Lower leg skin (tissue), 4 donors: ENCODE measurements around the gene PEBP1. TPM values are rescaled to one million over a fixed set of nuclear protein-coding genes. Genes with fewer than 3 reads are reported as not detected.

Source experiments
- DNase-seq, 2 donors: peaks; one replicate each; pipeline ENCODE4 v3.0.0-alpha.2; 2019; ENCODE audit warnings: low spot score in 2 of 2
- H3K4me3 ChIP-seq: fragments of 200-600 bp; sonication (generic); 2 replicates; pipeline ENCODE4 v1.5.1; 2017; ENCODE audit warnings: mild to moderate bottlenecking, low read depth; ENCODE audit not compliant: poor library complexity, severe bottlenecking
- CTCF ChIP-seq, 3 donors: fragments of 450-650 bp; IDR thresholded peaks; one replicate each; pipeline ENCODE4 v1.5.1; 2016; ENCODE audit warnings: antibody characterized with exemption in 3 of 3, mild to moderate bottlenecking in 3 of 3, moderate library complexity in 2 of 3
- POLR2A ChIP-seq, 2 donors: fragments of 450-650 bp; IDR thresholded peaks; one replicate each; pipeline ENCODE4 v1.6.1; 2016 to 2017; ENCODE audit warnings: antibody characterized with exemption in 2 of 2, mild to moderate bottlenecking in 1 of 2, moderate library complexity in 1 of 2
- WGBS, 2 donors: methylation state at CpG; one replicate each; pipeline ENCODE4 v1.1.5; 2018; 5-methylcytosine and 5-hydroxymethylcytosine counted together
- intact Hi-C: fragments of 100-400 bp; cut with DNase I; formaldehyde crosslinking; loops from one replicate; pipeline ENCODE4 v1.15.0; 2023; ENCODE audit warnings: low total_unique reads
- total RNA-seq, 4 donors: library from RNA; depleted of rRNA; stranded (reverse); fragments of >200 nt; gene quantifications; one replicate each; pipeline ENCODE4 v1.1.0, GENCODE V29; 2016

The PEBP1 gene
- total RNA-seq, 4 donors from 2014 or later: 192 to 447 (median 328) TPM

GRCh38 chr12:118136559-118137003 lies 657 bp downstream of the PEBP1 start:
- DNase-seq: peak; percentile 53 to 90

GRCh38 chr12:118137148-118137678 lies 1.3 kb downstream of the PEBP1 start:
- H3K4me3 ChIP-seq: peak overlapping the region; percentile 96
- TF ChIP-seq POLR2A (IDR thresholded peaks at IDR 0.05): no peak
- no peak for TF ChIP-seq CTCF (IDR thresholded peaks at IDR 0.05)
- DNase-seq: peak in 1 of 2 donors; percentile 58
- WGBS, 2 donors: 68% methylated on average over 10 of the region's 10 CpGs
- intact Hi-C loops: no loop called here

More at GRCh38 chr12:118136559-118137003, 657 bp downstream of the PEBP1 start:
- WGBS, 2 donors: 0% methylated on average over 22 to 28 of the region's 29 CpGs
- peak overlapping the region; percentile 96 for H3K4me3 ChIP-seq
- TF ChIP-seq POLR2A (IDR thresholded peaks at IDR 0.05) (no peak), CTCF (IDR thresholded peaks at IDR 0.05) (no peak)
- intact Hi-C loops: no loop called here

- H3K4me3 ChIP-seq: no peak overlapping the region
- DNase-seq: no peak
- intact Hi-C loops: no loop called here
- WGBS, 2 donors: 99% methylated on average over 8 of the region's 8 CpGs
- TF ChIP-seq POLR2A (IDR thresholded peaks at IDR 0.05): no peak
These were observed 4.9 kb downstream of the PEBP1 start for GRCh38 chr12:118140825-118141224.

GRCh38 chr12:118144499-118144898 lies 8.6 kb downstream of the PEBP1 start:
- no peak for DNase-seq
- intact Hi-C loops: no loop called here
- WGBS, 2 donors: 93 to 94% methylated on average over 13 of the region's 13 CpGs
- TF ChIP-seq CTCF (IDR thresholded peaks at IDR 0.05) (no peak), POLR2A (IDR thresholded peaks at IDR 0.05) (no peak)
- no peak overlapping the region for H3K4me3 ChIP-seq

GRCh38 chr12:118145113-118145797 lies 9.3 kb downstream of the PEBP1 start:
- DNase-seq: no peak
- no peak for TF ChIP-seq POLR2A (IDR thresholded peaks at IDR 0.05)
- no peak for TF ChIP-seq CTCF (IDR thresholded peaks at IDR 0.05)
- H3K4me3 ChIP-seq: no peak overlapping the region
- WGBS, 2 donors: 83 to 86% methylated on average over 7 of the region's 7 CpGs
- intact Hi-C loops: no loop called here

- TF ChIP-seq POLR2A (IDR thresholded peaks at IDR 0.05) (no peak), CTCF (IDR thresholded peaks at IDR 0.05) (no peak)
- H3K4me3 ChIP-seq: no peak overlapping the region
- no peak for DNase-seq
- WGBS, 2 donors: 86 to 87% methylated on average over 9 of the region's 9 CpGs
- intact Hi-C loops: no loop called here
These were observed 9.9 kb downstream of the PEBP1 start for GRCh38 chr12:118145798-118146156.
